HG02870 (cell line): Measurements from ENCODE around the gene CNBD2.
"Not testable (repeated sequence)": the region's sequence is repeated elsewhere in the genome, so short reads cannot be mapped to it uniquely, and the experiment has no call there.

Source experiments
- ATAC-seq: cut with Tn5 transposase; IDR thresholded peaks from one replicate; pipeline ENCODE4 v1.9.1; 2021; ENCODE audit warnings: mild to moderate bottlenecking, moderate library complexity; ENCODE audit not compliant: unreplicated experiment

CNBD2 gene

DNA sequence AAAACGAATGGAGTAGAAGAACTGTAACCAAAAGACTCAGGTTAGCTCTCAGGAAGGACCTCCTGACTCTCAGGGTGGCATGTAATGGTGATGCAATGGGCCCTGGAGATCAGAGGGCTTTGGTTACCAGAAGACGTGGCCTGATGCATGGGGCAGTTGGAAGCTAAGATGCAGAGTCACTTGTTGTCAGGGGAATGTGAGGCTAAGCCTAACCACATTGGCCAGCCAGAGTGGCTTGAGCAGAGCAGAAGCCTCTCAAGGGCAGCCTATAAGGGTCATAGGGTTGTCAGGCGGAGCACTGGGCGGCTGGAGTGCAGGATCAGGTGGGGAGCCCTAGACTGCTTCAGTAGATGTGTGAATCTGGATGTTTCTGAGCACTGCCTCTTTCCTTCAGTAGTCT is 5.9 kb downstream of the CNBD2 start:
- no peak for ATAC-seq

GRCh38 chr20:35975576-35976373 is 7.4 kb downstream of the CNBD2 start:
- no peak for ATAC-seq

GRCh38 chr20:35978041-35978513 is 9.7 kb downstream of the CNBD2 start:
- no peak for ATAC-seq

DNA sequence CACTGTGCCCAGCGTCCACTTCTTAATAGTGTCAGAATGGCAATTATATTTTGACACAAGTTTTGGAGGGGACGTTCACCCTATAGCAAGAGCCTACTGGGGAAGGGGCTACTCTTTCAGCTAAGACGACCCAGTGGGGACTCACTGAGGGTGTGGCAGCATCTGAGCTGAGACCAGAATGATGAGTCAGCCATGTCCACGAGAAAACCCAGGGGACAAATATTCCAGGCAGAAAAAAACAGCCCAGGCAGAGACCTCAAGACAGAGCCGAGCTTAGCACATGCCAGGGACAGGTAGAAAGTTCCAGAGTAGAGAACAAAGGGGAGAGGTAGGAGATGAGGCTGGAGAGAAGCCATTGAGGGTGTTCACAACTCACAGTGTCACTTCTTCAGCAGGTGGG is 11.2 kb downstream of the CNBD2 start:
- no peak for ATAC-seq

GRCh38 chr20:35981969-35982368 is 13.6 kb downstream of the CNBD2 start:
- ATAC-seq, result no peak

- no peak for ATAC-seq
These were observed 16.0 kb downstream of the CNBD2 start for GRCh38 chr20:35984382-35984781.

DNA sequence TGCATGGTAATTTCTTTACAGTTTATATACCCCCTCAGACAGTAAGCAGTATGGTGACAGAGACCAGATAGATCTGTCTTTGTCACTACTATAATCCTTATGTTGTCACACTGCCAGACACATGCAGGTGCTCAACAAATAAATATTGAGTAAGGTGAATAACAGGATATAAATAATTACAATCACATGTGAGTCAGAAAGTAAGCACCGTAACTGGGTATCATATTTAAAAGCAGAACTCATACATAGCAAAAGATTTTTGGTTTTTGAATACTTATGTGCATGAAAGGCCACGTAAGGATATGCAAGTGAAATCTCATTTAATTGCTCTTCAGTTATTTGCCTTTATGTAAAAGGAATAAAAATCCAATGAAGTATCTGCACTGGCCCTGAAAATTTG is 17.4 kb downstream of the CNBD2 start:
- ATAC-seq, result no peak

GRCh38 chr20:35988910-35989463 is 20.6 kb downstream of the CNBD2 start:
- ATAC-seq, result no peak

DNA sequence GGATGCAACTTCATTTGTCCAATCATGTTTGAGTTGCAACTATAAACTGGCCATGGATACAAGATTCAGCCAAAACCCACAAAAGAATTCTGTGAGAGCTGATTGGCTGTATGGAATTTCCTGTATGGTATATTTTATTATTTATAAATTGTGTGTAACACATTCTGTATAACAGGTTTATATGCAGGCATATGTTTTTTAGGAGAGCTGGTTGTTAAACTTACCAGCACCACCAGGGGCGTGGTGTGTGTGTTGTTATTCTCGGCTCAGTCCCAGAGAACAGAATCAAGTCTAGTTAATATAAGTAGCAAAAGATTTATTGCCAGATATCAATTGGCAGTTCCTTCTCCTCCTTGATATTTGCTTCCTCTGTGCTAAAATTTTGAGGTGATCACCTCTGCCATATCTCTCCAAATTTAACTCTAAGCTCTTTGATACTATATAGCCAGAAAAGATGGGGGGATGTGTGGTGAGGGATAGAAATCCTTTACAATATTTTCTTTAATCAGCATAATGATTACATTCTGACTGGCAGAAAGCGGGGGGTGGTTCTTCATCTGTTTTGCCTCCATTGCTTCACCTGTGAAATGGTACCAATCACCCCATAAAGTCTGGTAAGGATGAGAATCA is 22.9 kb downstream of the CNBD2 start:
- ATAC-seq, result no peak

DNA sequence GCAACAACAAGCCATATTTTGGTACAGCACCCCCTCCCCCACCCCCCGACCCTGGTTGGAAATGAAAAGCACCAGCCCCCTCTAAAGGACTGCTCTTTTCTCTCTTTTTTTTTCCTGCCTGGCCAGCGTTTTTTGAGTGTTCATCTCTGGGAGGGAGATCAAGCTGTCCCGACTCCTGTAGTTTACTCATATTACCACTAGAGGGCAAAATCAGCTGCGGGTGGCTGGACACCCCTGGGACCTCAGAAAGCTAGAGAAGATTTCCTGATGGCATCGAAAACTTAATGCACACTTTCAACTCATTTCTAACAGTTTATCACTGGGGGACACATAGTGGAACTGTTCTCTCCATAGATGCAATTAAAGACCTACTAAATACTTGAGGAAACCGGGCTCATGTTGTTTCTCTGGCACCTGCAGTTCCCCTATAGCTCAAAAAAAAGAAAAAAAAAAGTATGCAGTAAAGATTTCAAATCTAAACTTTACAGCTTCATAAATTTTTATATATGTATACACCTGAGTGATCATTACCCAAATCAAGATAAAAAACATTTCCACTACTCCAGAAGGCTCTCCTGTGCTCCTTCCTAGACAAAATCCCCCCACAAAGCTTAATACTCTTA is 24.4 kb downstream of the CNBD2 start:
- no peak for ATAC-seq

DNA sequence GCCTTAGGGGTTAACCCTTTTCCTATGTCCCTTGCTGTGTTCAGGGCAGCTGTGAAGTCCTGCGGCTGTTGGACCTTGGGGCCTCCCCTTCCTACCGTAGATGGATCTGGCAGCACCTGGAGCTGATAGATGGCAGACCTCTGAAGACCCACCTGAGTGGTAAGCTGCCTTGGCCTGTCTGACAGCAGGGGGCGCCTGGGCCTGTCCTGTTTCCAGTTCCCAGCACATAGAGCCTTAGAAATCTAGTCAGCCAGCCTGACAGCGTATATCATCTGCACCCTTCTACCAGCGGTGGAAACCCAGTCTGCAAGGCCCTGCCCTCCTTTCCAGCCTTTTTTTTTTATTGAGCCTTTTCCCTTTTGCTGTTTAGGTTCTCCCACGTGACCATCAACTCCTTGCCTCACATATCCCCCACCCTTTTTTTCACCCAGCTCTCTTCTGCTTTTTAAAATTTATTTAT is 26.6 kb downstream of the CNBD2 start:
- ATAC-seq, result no peak

GRCh38 chr20:35996492-35996891 is 28.1 kb downstream of the CNBD2 start:
- not testable (repeated sequence) for ATAC-seq

DNA sequence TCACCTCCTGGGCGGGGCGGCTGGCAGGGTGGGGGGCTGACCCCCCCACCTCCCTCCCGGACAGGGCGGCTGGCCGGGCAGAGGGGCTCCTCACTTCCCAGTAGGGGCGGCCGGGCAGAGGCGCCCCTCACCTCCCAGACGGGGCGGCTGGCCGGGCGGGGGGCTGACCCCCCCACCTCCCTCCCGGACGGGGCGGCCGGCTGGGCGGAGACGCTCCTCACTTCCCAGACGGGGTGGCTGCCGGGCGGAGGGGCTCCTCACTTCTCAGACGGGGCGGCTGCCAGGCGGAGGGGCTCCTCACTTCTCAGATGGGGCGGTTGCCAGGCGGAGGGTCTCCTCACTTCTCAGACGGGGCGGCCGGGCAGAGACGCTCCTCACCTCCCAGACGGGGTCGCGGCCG is 32.9 kb downstream of the CNBD2 start:
- ATAC-seq, result not testable (repeated sequence)

DNA sequence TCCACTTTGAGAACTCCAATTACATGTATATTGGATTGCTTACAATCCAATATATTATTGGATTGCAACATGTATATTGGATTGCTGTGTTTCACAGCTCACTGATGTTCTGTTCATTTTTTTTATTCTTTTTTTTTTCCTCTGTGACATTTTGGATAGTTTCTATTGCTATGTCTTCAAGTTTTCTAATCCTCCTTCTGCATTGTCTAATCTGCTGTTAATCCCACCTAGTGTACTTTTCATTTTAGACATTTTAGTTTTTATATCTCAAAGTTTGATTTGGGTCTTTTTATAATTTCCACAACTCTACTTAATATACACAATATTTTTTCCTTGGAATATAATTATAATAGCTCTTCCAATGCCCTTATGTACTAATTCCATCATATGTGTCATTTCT is 34.5 kb downstream of the CNBD2 start:
- ATAC-seq, result no peak

DNA sequence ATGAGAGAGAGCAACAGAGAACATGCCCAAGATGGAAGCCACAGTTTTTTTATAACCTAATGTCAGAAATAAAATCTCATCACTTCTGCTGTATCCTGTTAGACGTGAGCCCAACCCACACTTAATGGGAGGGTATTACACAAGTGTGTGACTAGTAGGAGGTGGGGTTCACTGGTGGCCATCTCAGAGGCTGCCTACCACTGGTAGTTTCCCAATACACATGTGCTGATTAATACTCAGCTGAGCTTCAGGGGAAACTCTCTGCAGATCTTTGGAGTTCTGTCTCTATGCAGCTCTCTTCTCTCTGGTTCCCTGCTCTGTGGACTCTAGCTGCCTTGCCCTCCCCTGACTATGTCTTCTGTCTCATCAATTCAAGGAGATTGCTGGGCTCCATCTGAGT is 35.7 kb downstream of the CNBD2 start:
- no peak for ATAC-seq

- no peak for ATAC-seq
These were observed 40.2 kb downstream of the CNBD2 start for GRCh38 chr20:36008461-36009035.

DNA sequence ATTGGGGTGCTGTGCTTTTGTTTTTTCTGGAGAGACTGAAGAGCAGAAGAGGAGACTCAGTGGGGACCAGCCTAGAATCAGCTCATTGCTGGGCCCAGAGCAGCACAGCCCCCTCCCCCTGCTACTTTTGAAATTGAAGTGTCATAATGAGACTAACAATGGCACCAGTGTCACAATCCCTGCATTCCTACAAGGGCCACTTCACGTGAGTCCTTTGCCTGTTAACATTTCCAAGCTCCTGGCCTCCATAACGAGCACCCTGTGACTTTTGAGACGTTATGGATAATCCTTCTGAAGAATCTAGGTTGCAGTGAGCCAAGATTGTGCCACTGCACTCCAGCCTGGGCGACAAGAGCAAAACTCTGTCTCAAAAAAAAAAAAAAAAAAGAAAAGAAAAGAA is 41.7 kb downstream of the CNBD2 start:
- ATAC-seq, result no peak

- ATAC-seq, result no peak
These were observed 42.4 kb downstream of the CNBD2 start for GRCh38 chr20:36010825-36011224.

GRCh38 chr20:36015806-36016403 is 47.5 kb downstream of the CNBD2 start:
- no peak for ATAC-seq

- no peak for ATAC-seq
These were observed 48.9 kb downstream of the CNBD2 start for GRCh38 chr20:36017048-36017951.
